Measurements from ENCODE around the gene ZNF484.
"Not testable (repeated sequence)": the region's sequence is repeated elsewhere in the genome, so short reads cannot be mapped to it uniquely, and the experiment has no call there.

Gene ZNF484

DNA sequence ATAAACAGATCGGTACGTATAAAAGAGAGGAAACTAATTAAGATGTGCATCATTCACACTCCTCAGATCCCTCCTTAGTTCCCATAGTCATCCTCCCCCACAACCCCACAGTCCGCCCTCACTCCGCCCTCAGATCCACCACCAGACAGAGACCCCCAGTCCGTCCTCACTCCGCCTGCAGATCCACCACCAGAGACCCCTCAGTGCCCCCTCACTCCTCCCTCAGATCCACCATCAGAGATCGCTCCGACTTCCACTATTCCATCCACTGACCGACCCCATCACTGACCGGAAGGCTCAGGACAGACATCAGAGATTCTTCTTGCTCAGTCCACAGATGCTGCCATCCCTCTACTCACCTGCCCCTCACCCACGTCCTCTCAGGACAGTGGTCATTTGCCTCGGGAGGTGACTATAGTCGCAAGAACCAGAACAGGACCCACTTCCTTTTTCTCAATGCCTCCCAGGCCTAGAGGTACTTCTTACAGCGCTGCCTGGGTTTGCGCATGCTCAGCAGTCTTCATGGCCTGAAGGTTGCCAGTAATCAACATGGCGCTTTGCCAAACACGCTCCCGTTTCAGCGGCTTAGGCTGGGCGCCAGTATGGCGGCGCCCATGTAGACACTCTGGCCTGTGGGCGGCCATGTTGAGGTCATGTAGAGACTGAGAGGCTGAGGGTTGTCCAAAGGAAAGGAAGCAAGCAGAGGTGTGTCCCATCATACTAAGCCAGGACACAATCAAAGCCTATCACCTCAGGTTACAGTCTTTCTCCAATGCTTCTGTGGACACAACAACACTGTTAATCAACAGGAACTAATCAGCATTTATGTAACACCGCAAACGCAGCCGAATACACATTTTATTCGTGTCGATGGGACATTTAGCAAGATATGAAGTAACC lies at the start of gene ZNF484:
TSS of gene ZNF484 (minus strand) at position 508 of the 900 bp plus-strand sequence. CDS start 3,009 bp downstream, outside the sequence.
- DNase-seq (ENCODE audit: low spot score) = peak; percentile 98

- DNase-seq (ENCODE audit: low spot score) = no peak
Observed at GRCh38 chr9:92920437-92920836, 42.6 kb upstream of the ZNF484 start.

GRCh38 chr9:92917176-92917800 lies 39.5 kb upstream of the ZNF484 start:
- DNase-seq (ENCODE audit: low spot score) = peak; percentile 5

DNA sequence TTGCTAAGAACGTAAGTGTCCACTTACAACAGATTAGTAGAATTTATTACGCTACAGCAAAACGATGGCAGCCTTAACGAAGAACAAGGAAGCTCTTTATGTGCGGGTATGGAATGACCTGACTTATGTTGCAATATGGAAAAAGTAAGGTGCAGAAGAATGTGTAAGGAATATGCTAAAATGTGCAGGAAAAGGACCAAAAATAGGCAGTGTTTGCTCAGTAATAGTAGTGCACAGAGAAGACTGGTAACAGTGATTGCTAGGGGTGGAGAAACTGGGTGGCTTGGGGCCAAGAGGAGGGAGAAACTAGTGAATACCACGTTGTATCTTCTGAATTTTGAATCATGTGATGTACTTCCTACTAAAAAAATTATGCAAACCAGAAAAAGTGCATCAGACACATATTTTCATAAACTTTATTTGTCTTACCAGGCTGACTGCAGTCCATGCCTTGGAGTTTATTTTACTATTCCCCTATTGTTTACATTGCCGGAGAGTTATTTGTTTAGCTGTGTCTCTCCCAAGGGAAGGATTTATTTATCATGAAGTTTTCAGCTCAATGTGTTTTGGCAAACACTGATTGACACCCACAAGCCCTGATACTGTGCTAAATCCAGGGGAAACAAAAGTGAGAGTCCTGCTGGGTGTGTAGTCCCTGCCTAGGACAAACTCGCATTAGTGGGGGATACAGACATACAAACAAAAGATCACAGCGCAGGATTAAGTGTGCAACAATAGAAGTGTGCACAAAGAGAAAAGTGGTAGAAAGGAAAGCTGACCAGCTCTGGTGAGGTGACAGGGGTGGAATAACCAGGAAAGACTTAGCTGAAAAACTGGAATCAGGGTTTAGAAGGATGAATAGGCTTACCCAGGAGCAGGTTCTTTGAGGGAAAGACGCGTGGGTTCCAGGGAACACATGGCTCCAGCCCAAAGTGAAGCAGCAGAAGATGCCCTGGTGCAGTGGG lies 34.0 kb upstream of the ZNF484 start:
- DNase-seq (ENCODE audit: low spot score) = peak; percentile 4

GRCh38 chr9:92905137-92905536 lies 27.3 kb upstream of the ZNF484 start:
- DNase-seq (ENCODE audit: low spot score) = not testable (repeated sequence)

DNA sequence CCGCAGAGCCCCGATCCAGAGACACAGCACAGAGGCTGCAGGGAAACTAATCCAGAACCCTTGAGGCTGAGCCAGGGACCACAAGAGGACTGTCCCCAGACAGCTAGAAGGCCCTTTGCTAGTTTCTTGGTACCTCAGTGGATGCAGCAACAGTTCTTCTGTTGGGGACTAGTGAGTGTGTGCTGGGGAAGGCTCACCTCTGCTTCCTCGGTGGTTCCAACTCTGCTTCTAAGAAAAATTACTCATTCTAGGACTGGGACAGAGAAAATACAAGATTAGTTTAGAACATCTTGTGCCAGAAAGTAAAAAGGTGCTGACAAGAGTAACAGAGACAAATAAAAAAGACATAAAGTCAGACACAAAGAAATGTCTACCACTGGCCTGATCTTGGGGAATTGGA lies 19.5 kb upstream of the ZNF484 start:
- no peak for DNase-seq (ENCODE audit: low spot score)

- DNase-seq (ENCODE audit: low spot score) = no peak
Observed at GRCh38 chr9:92895812-92896436, 18.1 kb upstream of the ZNF484 start.

DNA sequence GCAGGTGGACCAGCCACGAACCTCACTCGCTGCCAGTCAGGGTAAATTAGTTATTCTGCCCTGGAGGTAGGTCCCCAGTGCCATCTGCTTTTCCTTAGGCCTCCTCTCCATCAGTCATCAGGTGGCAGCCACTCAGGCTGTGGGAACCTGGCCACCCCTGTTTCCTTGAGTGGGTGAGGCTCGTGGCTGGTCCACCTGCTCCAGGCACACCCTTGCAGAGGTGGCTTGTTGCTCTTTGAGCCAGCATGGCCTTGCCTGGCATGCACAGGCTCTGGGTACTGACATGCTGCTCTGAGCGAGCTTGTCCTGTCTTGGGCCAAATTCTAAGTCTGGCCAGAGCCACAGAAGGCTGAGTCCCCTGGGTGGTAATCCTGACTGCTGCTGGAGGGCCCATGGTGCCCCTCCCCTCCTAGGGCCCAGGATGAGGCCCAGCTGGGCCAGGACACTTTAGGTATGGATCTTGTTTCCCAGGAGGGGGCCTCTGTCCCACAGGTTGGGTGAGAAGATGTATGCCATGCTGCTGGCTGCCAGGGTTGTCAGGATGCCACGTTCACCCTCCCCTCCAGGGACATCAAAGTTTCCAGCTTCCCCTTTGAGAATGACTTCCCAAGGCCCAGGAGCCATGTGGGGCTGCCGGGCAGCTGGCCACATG lies 17.0 kb upstream of the ZNF484 start:
- no peak for DNase-seq (ENCODE audit: low spot score)

- DNase-seq (ENCODE audit: low spot score) = not testable (repeated sequence)
Observed at GRCh38 chr9:92893916-92894610, 16.2 kb upstream of the ZNF484 start.

- not testable (repeated sequence) for DNase-seq (ENCODE audit: low spot score)
Observed at GRCh38 chr9:92892276-92892675, 14.4 kb upstream of the ZNF484 start.

DNA sequence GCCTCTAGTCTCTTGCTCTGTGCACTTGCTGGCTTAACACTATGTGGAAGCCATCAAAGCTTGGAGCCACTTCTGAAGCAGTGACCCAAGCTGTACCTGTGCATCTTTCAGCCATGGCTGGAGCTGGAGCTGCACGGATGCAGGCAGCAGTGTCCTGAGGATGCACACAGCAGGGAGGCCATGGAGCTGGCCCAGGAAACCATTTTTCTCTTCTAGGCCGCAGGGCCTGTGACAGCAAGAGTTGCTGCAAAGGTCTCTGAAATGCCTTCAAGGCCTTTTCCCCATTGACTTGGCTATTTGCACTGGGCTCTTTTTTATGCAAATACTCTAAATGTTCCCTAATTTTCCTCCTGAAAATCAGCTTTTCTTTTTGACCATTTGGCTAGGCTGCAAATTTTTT lies 12.9 kb upstream of the ZNF484 start:
- no peak for DNase-seq (ENCODE audit: low spot score)

DNA sequence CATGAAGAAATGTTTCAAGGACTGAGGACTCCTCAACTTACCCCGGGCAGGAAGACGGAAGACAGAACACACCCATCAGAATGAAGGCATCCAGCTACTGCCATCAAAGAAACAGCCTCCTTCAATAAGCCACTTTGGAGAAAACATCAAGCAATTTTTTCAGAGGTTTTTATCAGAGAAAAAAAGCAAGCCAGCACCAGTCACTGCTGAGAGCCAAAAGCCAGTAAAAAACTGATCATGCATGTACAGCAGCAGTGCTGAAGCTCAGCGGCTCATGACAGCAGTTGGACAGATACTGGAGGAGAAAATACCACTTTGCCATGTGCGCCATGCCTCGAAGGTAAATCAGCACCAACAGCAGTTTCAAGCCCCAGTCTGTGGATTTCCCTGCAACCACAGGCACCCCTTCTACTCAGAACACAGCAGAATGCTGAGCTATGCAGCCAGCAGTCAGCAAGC lies 10.1 kb upstream of the ZNF484 start:
- DNase-seq (ENCODE audit: low spot score) = no peak

- DNase-seq (ENCODE audit: low spot score) = not testable (repeated sequence)
Observed at GRCh38 chr9:92886846-92887610, 9.2 kb upstream of the ZNF484 start.

- DNase-seq (ENCODE audit: low spot score) = not testable (repeated sequence)
Observed at GRCh38 chr9:92883666-92884405, 6.0 kb upstream of the ZNF484 start.

- no peak for DNase-seq (ENCODE audit: low spot score)
Observed at GRCh38 chr9:92882276-92882675, 4.4 kb upstream of the ZNF484 start.

DNA sequence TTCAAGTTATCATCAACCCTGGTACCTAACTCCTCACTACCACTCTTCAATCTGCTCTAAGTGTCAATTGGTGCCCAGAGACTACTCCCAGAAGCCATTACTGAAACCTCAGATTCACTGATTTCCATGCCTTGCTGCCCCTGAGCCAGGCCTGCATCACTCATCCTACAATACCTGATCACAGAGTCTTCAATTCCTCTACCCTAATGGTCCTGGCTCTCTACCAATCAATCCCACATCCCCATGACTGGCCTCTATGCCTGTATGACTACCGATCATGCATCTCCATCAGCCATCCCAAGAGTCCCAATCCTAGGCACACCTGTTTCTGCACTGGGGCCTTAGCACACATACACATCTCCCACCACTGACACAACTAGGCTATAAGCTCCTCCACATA lies 2.5 kb downstream of the ZNF484 start:
- no peak for DNase-seq (ENCODE audit: low spot score)

DNA sequence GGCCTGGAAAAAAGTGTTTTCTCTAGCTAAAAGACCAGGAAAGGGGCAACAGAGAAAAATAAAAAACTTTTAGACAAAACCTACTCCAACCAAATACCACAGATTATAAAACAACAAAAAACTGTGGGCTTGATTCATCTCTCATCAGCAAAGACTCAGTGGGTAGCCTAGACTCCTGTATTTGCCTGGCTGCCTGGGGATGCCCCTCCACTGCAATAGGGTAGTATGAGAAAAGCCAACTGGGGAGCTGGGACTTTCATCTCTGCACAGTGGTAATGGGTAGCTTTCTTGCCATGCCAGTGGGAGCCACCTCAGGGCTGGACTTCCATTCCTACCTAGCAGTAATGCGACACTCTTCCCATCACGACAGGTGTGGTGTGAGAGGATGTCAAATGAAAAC lies 7.5 kb downstream of the ZNF484 start:
- no peak for DNase-seq (ENCODE audit: low spot score)

DNA sequence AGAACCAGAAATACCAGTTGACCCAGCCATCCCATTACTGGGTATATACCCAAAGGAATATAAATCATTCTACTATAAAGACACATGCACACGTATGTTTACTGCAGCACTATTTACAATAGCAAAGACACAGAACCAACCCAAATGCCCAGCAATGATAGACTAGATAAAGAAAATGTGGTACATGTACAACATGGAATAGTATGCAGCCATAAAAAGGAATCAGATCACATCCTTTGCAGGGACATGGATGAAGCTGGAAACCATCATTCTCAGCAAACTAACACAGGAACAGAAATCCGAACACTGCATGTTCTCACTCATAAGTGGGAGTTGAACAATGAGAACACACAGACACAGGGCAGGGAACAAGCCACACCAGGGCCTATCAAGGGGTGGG lies 11.2 kb downstream of the ZNF484 start:
- DNase-seq (ENCODE audit: low spot score) = not testable (repeated sequence)

- DNase-seq (ENCODE audit: low spot score) = no peak
Observed at GRCh38 chr9:92864152-92864551, 13.7 kb downstream of the ZNF484 start.
